H1 (cell line): ENCODE data around the gene LY9. TPM values are rescaled to one million over a fixed set of nuclear protein-coding genes. Genes with fewer than 3 reads are reported as not detected.

Experiments used
- BRCA1 ChIP-seq: IDR thresholded peaks from 2 replicates; pipeline ENCODE4 v1.6.1; 2012; ENCODE audit warnings: low read depth, low read length, improper control_type of control experiment
- CBX5 ChIP-seq: fragments of 300-800, 300-1000 bp; sonication (generic); IDR thresholded peaks from 2 replicates; pipeline ENCODE4 v1.7.1; 2016; ENCODE audit warnings: antibody characterized with exemption, low read length, low read depth
- GTF2F1 ChIP-seq: IDR thresholded peaks from 2 replicates; pipeline ENCODE4 v1.6.1; 2012; ENCODE audit warnings: low read depth, low read length, improper control_type of control experiment, borderline replicate concordance
- RNF2 ChIP-seq: fragments of 200-900, 300-1000 bp; sonication (generic); IDR thresholded peaks from 2 replicates; pipeline ENCODE4 v1.7.1; 2016; ENCODE audit warnings: borderline replicate concordance, low read depth, mild to moderate bottlenecking, antibody characterized with exemption, low read length; ENCODE audit not compliant: poor library complexity, severe bottlenecking; ENCODE audit errors: missing control alignments
- SIN3A ChIP-seq, 2 experiments: IDR thresholded peaks in 1 of 2; conservative IDR thresholded peaks in 1 of 2; 2 replicates each; pipeline ENCODE4 v1.6.1; 2011 to 2012; ENCODE audit warnings: low read length in 2 of 2, improper control_type of control experiment in 1 of 2, low read depth in 1 of 2, mild to moderate bottlenecking in 1 of 2
- polyA plus RNA-seq, 7 experiments: library from polyadenylated mRNA; depleted of rRNA in 3 of 7; stranded (reverse) in 5 of 7; unstranded in 2 of 7; fragments of >200 nt in 5 of 7; fragments of 200-250 nt in 2 of 7; gene quantifications; 1 replicate in 5 of 7; 2 replicates in 1 of 7; 4 replicates in 1 of 7; pipeline versions ENCODE4 v1.2.1 to v1.2.3, GENCODE V29; 2011 to 2013; ENCODE audit warnings: missing spikeins in 2 of 7, mixed read lengths in 2 of 7
- total RNA-seq: library from RNA; stranded (reverse); fragmentation: NEBNext Ultra II Directional; extraction: Animal tissue kit (Norgen Biotek cat#: 25700); gene quantifications from 2 replicates; pipeline ENCODE4 v1.2.1, GENCODE V29; 2021

LY9 gene
- total and polyA plus RNA-seq, 2 of the 8 experiments (the other 6 are each of a cell fraction or from before 2014, with no cell fraction given) = not detected

DNA sequence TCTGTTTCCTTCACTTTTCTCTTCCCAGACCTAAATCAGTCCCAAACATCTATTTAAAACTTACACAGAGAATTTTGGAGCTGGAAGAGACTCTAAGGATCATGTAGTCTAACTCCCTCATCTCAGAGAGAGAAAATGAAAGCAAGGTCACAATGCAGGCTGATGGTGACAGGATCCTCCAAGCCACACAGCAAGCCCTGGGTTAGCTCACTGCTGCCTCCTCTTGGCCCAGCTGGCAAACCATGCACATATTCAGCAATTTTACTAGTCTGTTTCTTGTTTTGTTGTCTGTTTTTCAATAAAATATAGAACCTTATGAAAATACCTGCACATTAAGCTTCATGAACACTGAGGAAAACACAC, 27.7 kb upstream of the LY9 start (continued):
- TF ChIP-seq GTF2F1 (no peak), BRCA1 (no peak), SIN3A (conservative IDR thresholded peaks at IDR 0.05 in 1 of 2, IDR thresholded peaks at IDR 0.05 in 1 of 2; ENCODE audit: low read depth in 1 of 2, low read length in 2 of 2) (no peak), RNF2 (no peak), CBX5 (no peak)
- TF ChIP-seq, all 59 proteins: peak for 3
